Measurements from ENCODE around the gene DEUP1.

DNA sequence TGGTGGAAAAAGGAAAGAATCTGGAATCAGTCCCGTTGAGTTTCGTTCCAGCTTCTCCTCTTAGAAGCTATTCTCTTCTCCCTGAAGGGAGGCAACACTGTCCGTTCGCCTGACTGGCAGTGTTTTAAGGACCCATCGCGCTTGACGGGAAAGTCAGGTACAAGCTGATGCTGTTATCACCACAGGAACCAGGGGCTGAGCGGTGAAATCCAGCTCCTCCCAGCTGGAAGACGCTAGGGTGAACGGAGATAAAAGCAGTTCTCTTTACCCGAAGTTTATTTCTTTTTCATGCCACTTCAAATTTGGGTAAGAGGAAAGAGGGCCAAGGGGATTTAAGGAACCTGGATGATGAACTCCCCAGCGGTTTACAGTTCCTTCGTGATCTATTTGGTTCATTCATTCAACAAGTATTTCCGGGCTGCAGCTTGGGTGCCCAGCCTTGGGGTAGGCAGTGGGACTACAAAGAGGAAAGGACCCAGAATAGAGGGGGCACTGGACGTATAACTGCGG, 551 bp upstream of the DEUP1 start:
- TF ChIP-seq, protein P1, sequence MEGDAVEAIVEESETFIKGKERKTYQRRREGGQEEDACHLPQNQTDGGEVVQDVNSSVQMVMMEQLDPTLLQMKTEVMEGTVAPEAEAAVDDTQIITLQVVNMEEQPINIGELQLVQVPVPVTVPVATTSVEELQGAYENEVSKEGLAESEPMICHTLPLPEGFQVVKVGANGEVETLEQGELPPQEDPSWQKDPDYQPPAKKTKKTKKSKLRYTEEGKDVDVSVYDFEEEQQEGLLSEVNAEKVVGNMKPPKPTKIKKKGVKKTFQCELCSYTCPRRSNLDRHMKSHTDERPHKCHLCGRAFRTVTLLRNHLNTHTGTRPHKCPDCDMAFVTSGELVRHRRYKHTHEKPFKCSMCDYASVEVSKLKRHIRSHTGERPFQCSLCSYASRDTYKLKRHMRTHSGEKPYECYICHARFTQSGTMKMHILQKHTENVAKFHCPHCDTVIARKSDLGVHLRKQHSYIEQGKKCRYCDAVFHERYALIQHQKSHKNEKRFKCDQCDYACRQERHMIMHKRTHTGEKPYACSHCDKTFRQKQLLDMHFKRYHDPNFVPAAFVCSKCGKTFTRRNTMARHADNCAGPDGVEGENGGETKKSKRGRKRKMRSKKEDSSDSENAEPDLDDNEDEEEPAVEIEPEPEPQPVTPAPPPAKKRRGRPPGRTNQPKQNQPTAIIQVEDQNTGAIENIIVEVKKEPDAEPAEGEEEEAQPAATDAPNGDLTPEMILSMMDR (IDR thresholded peaks at IDR 0.05) = no peak
- no peak for TF ChIP-seq POLR2A (IDR thresholded peaks at IDR 0.05)

Measured in uterus (tissue), 2 donors.